Mesodermal cell (in vitro differentiated cells): Measurements from ENCODE around the gene GOLGA6L10.
"Not testable (repeated sequence)": the region's sequence is repeated elsewhere in the genome, so short reads cannot be mapped to it uniquely, and the experiment has no call there.

ENCODE experiments used
- H3K27ac ChIP-seq: 2 replicates; pipeline ENCODE4 v1.7.0; 2013; ENCODE audit warnings: mild to moderate bottlenecking, low read depth, low read length, moderate library complexity; ENCODE audit not compliant: severe bottlenecking
- H3K36me3 ChIP-seq: 2 replicates; pipeline ENCODE4 v1.7.1; 2013; ENCODE audit warnings: mild to moderate bottlenecking, low read length, moderate library complexity; ENCODE audit not compliant: control insufficient read depth, insufficient read depth
- H3K4me1 ChIP-seq: one replicate; pipeline ENCODE4 v1.7.1; 2013; ENCODE audit warnings: mild to moderate bottlenecking, low read length; ENCODE audit not compliant: insufficient read depth, control insufficient read depth, poor library complexity, severe bottlenecking
- H3K4me3 ChIP-seq: 2 replicates; pipeline ENCODE4 v1.7.0; 2013; ENCODE audit warnings: low read length, control low read depth, mild to moderate bottlenecking; ENCODE audit not compliant: insufficient read depth, poor library complexity, severe bottlenecking; ENCODE audit errors: extremely low read depth
- H3K9me3 ChIP-seq: 2 replicates; pipeline ENCODE4 v1.7.1; 2013; ENCODE audit warnings: mild to moderate bottlenecking, low read length, moderate library complexity; ENCODE audit not compliant: control insufficient read depth
- WGBS, 2 experiments: methylation state at CpG; one replicate each; pipeline ENCODE4 v1.1.5; 2013; ENCODE audit warnings: missing lambda C conversion rate in 2 of 2; ENCODE audit not compliant: insufficient coverage in 2 of 2; 5-methylcytosine and 5-hydroxymethylcytosine counted together

Gene GOLGA6L10

DNA sequence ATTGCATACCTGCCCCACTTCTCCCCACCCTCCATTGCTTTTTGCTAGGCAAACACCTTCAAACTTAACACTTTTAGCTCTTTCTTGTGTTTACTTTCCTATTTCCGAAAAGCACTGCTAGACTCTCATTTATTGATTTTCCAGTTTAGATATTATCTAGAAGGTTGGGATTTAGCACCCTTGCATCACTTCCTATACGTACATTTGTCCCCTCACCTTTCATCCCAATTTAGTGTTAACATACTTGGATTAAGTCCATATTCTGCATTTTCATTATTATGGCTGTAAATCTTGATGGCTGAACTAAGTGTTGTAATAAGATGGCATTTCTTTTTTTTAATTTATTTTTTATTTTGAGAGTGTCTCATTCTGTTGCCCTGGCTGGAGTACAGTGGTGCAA is 39.5 kb downstream of the GOLGA6L10 start:
- WGBS, 2 experiments: no CpG with 5 or more reads among the region's 2 CpGs
- Histone ChIP-seq H3K4me1 (peaks cover 9% of the 10 kb centered on the region), H3K9me3 (no peaks in the 10 kb centered on the region), H3K4me3 (no peak overlapping the region), H3K27ac (no peak overlapping the region), H3K36me3 (no peaks in the 10 kb centered on the region)

DNA sequence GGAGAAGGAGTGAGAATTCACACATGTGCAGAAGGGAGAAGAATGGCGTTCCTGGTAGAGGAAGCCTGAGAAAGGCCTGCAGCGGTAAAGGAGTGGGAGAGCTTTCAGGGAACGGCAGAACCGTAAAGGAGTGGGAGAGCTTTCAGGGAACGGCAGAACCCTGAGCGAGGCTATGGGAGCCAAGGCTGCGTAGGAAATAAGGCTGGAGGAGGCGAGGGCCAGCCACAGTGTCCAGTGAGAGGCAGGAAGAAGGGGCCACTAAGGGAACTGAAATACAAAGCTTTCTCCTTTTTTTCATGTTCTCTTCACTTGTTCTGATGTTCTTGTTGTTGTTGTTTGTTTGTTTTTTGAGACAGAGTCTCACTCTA is 41.6 kb downstream of the GOLGA6L10 start:
- Histone ChIP-seq H3K4me3 (no peak overlapping the region), H3K36me3 (no peaks in the 10 kb centered on the region), H3K27ac (no peak overlapping the region), H3K9me3 (no peaks in the 10 kb centered on the region), H3K4me1 (peaks cover 2% of the 10 kb centered on the region)
- WGBS, 2 experiments: 92 to 100% methylated on average over 6 of the region's 8 CpGs

DNA sequence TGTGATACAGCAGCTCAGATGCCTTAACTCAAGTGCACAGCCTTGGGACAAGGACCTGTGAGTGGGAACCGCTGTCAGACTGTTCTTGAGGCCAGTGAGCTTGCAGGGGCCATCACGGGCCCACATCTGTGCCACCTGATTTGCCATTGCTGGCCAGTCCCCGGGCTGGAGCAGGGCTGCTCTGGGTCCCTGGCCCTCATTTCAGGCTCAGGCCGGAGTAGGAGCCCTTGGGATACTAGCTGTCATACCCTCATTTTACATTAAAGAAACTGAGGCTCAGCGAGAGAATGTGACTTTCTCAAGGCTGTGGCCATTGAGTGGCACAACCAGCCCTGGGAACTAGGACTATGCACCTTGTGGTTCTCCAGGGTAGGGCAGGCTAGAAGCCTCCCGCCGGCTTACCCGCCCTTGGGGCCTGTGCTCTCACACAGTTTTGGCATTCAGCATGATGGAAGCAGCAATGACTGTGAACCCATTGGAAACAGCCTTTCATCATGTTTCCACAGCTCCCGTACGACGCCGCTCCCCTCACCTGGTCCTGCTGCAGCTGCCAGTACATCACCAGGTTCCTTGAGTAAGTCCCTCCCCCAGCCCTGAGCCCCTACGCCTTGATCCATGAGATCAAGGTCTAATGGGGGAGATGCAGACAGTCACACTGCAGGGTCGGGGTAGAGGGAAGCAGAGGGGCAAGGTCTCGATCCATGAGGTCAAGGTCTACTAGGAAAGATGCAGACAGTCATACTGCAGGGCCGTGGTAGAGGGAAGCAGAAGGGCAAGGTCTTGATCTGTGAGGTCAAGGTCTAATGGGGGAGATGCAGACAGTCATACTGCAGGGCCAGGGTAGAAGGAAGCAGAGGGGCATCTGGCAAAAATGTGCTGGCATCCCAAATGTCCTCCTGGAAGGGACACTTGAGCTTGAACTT is 42.2 kb downstream of the GOLGA6L10 start:
- H3K27ac ChIP-seq: no peak overlapping the region
- no peak overlapping the region for H3K4me3 ChIP-seq
- no peaks in the 10 kb centered on the region for H3K4me1 ChIP-seq
- no peaks in the 10 kb centered on the region for H3K36me3 ChIP-seq
- H3K9me3 ChIP-seq: no peaks in the 10 kb centered on the region
- 89 to 92% methylated on average over 14 to 16 of the region's 16 CpGs for WGBS, 2 experiments

DNA sequence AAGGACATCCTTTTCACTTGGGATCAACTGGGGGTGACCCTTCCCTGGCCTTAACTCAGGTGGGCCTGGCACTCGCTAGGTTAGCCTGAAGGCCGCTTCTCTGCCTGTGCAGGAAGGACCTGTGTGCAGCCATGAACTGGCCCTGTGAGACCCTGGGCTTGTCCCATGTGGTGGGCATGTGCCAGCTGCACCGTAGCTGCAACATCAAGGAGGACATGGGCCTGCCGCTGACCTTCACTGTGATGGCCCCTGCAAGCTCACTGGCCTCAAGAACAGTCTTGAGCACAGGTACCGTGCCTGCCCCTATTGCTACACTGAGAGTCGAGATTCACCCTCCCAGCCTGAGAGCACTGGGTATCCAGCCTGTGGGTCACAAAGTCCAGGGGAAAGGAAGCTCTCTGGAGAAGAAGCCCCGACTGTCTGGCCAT is 43.6 kb downstream of the GOLGA6L10 start:
- no peaks in the 10 kb centered on the region for H3K9me3 ChIP-seq
- no peaks in the 10 kb centered on the region for H3K36me3 ChIP-seq
- no peak overlapping the region for H3K27ac ChIP-seq
- 83 to 96% methylated on average over 5 of the region's 7 CpGs for WGBS, 2 experiments
- peaks cover 4% of the 10 kb centered on the region for H3K4me1 ChIP-seq
- H3K4me3 ChIP-seq: no peak overlapping the region

DNA sequence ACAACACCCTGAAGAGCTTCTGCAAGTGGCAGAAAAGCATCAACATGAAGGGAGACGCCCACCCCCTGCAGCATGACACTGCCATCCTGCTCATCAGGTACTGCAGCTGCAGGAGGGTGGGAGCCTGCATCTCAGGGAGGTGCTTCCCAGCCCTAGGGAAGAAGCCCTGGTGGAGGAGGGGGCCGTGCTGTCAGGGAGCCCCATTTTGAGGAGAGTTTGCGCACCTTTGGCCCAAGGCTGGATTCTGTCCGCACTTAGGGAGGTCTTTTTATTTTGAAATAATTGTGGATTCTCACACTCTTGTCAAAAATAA is 44.5 kb downstream of the GOLGA6L10 start:
- H3K27ac ChIP-seq: no peak overlapping the region
- no peak overlapping the region for H3K4me3 ChIP-seq
- 50 to 85% methylated on average over 2 to 4 of the region's 4 CpGs for WGBS, 2 experiments
- peaks cover 6% of the 10 kb centered on the region for H3K4me1 ChIP-seq
- H3K36me3 ChIP-seq: no peaks in the 10 kb centered on the region
- no peaks in the 10 kb centered on the region for H3K9me3 ChIP-seq

DNA sequence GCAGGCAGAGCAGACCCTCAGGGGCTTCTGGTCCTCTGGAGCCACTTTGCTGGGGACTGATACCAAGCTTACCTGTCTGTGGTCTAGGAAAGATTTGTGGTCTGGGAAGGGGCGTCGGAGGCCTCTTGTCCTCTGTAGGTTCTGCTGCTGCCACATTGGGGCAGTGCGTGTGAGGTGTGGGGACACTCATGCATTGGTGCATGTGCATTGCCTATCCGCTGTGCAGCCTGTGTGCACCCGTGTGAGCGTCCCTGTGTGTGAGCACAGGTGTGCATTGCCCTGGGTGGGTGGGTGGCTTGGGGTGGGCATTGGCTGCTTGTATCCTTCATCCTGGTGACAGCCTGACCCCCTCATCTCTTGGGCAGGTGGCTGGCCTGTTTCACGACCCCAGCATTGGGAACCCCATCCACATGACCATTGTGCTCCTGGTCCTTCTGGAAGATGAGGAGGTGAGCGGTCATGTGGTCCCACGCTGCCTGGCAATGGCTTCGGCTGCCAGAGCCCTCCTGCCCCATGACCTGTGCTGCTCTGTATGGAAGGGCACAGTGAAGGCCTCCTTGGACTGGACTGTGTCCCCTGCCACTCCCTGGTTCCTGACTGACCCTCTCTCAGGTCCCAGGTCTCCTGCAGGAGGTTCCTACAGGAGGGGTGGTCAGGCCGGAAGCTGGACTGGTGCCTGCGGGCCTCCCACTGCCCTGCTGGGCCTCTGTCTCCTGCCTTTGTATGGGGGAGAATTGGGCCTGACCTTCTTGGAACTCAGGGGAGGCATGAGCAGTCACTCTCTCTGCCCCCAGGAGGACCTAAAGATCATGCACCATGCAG is 45.1 kb downstream of the GOLGA6L10 start:
- Histone ChIP-seq H3K9me3 (no peaks in the 10 kb centered on the region), H3K4me1 (peaks cover 6% of the 10 kb centered on the region), H3K36me3 (no peaks in the 10 kb centered on the region), H3K27ac (no peak overlapping the region), H3K4me3 (no peak overlapping the region)
- 95 to 97% methylated on average over 10 of the region's 12 CpGs for WGBS, 2 experiments

DNA sequence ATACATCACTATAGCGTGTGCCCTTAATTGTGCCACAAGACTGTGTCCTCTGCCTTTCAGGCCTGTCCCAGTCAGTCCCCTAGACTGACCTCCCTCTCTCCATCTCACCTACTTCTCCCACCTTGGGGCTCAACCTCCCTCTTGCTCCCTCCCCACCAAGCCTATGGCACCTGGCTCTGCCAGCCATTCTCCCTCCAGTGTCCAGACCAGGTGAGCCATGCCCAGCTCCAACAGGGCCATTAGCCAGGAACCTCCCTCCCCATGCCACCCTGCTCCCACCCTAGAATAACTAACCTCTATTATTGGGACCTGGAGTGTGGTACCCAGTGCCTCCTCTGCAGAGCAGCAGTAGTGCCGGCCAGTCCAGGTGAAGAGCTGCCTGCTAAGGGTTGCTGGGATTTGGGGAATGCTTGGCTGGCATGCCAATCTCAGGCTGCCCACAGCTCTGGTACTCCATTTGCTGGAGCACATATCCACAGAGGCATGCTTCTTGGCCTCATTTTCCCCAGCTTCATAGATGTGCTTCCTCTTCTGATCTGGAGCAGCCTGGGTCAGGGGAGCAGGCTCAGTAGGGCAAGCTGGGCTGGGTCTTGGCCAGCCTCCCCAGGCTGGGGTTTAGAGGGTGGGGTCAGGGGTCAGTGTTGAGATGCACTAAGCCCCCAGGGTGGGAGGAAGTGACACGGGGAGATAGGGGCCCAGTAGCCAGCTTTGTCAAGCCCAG is 47.8 kb downstream of the GOLGA6L10 start:
- WGBS, 2 experiments: 82 to 92% methylated on average over 2 to 3 of the region's 3 CpGs
- Histone ChIP-seq H3K4me1 (peaks cover 6% of the 10 kb centered on the region), H3K36me3 (no peaks in the 10 kb centered on the region), H3K27ac (no peak overlapping the region), H3K4me3 (no peak overlapping the region), H3K9me3 (no peaks in the 10 kb centered on the region)

DNA sequence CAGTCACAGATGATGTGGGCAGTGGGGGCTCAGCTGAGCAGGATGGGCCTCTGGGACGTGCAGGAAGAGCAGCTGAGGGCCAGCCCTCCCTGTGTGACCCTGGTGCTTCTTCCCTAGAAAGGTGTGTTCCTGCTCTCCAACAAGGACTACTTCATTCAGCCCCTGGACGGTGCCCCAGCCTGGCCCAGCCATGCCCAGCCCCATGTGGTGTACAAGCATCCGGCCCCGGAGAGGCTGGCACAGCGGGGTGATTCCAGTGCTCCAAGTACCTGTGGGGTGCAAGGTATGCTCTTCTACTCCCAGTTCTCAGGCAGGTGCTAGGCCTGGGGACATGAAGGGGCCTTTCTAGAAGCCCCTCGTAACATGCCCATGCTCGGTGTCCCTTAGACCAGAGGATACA is 48.4 kb downstream of the GOLGA6L10 start:
- WGBS, 2 experiments: 88 to 97% methylated on average over 5 to 7 of the region's 7 CpGs
- Histone ChIP-seq H3K36me3 (no peaks in the 10 kb centered on the region), H3K27ac (no peak overlapping the region), H3K4me1 (peaks cover 6% of the 10 kb centered on the region), H3K9me3 (no peaks in the 10 kb centered on the region), H3K4me3 (no peak overlapping the region)

DNA sequence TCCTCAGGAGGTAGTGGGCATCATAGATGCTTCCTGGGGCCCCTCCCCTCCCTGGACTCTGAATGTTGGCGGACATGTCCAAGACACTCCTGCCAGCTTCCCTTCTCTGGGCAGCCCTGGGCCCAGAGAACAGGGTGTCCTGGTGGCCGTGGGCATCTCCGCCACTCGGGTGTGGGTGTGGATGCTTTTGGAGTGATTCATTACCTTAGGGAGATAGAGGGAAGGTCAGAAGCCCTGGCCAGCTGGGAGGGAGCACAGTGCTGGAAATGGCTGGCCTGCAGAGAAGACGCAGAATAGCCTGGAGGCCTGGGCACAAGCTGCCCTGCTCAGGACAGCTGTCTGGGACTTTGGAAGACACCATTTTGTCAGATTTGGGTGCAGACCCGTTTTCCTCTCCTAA is 48.9 kb downstream of the GOLGA6L10 start:
- H3K36me3 ChIP-seq, H3K27ac ChIP-seq, H3K4me1 ChIP-seq, H3K4me3 ChIP-seq, H3K9me3 ChIP-seq: not testable (repeated sequence)
- 79 to 100% methylated on average over 2 to 4 of the region's 6 CpGs for WGBS, 2 experiments

DNA sequence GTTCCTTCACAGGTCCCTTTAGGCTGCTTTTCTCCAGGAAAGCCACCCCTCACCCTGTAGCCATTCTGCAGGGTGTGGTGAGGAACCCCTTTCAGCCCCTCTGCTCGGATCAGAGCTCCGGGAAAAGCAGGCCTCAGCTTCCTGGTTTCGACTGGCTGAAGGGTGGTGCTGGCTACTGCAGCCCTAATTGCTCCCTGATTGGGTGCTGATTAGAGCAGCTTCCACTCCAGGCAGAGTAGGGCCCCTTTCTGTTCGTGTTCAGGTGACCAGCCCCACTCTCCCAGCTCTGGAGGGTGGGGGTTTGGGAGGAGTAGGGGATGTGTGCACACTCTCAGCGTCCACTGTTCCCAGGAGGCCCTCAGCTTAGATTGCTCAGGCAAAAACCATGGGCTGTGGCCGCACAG is 49.8 kb downstream of the GOLGA6L10 start:
- H3K4me1 ChIP-seq, H3K4me3 ChIP-seq, H3K9me3 ChIP-seq, H3K27ac ChIP-seq, H3K36me3 ChIP-seq: not testable (repeated sequence)
- WGBS, 2 experiments: 92% methylated on average over 2 of the region's 6 CpGs; no CpG with 5 or more reads in 1 of the 2 experiments
